Adrenal gland (tissue), 5 donors: ENCODE data around the gene FUT6.
"Not testable (repeated sequence)": the region's sequence is repeated elsewhere in the genome, so short reads cannot be mapped to it uniquely, and the experiment has no call there.

Experiments used
- POLR2A ChIP-seq, 2 donors: fragments of 450-650 bp; IDR thresholded peaks; one replicate each; pipeline ENCODE4 v1.6.1; 2017; ENCODE audit warnings: antibody characterized with exemption in 2 of 2, mild to moderate bottlenecking in 2 of 2, moderate library complexity in 1 of 2
- TF ChIP-seq, protein P1 (sequence below), 6 experiments: fragments of 450-650 bp in 4 of 6; fragments of 200-600 bp in 2 of 6; sonication (generic) in 1 of 6; IDR thresholded peaks; 1 replicate in 5 of 6; 2 replicates in 1 of 6; pipeline versions ENCODE4 v1.5.1 to v1.8.0; 2016 to 2021; ENCODE audit warnings: antibody characterized with exemption in 6 of 6, mild to moderate bottlenecking in 2 of 6, moderate library complexity in 1 of 6
- donor health status: DM: no; HTN: no; CAD: no.

DNA sequence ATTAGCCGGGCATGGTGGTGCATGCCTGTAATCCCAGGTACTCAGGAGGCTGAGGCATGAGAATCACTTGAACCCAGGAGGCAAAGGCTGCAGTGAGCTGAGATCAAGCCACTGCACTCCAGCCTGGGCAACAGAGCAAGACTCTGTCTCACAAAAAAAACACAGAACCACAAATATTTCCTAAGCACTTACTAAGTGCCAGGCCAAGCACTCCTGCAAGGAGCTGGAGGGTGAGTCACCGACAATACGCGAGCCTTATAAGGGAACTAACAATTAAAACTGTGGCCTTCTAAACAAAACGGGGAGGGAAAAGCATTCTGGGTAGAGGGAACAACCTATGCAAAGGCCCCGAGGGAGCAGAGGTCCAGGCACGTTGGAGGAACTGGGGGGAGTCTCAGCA, 35.0 kb upstream of the FUT6 start:
- TF ChIP-seq, protein P1, sequence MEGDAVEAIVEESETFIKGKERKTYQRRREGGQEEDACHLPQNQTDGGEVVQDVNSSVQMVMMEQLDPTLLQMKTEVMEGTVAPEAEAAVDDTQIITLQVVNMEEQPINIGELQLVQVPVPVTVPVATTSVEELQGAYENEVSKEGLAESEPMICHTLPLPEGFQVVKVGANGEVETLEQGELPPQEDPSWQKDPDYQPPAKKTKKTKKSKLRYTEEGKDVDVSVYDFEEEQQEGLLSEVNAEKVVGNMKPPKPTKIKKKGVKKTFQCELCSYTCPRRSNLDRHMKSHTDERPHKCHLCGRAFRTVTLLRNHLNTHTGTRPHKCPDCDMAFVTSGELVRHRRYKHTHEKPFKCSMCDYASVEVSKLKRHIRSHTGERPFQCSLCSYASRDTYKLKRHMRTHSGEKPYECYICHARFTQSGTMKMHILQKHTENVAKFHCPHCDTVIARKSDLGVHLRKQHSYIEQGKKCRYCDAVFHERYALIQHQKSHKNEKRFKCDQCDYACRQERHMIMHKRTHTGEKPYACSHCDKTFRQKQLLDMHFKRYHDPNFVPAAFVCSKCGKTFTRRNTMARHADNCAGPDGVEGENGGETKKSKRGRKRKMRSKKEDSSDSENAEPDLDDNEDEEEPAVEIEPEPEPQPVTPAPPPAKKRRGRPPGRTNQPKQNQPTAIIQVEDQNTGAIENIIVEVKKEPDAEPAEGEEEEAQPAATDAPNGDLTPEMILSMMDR (IDR thresholded peaks at IDR 0.05) = not testable (repeated sequence)
- not testable (repeated sequence) for TF ChIP-seq POLR2A (IDR thresholded peaks at IDR 0.05)
